WTC11 (cell line): Measurements from ENCODE around the gene WFDC12. TPM values are rescaled to one million over a fixed set of nuclear protein-coding genes. Genes with fewer than 3 reads are reported as not detected.

Experiments
- ATAC-seq: fragments of 200-7000 bp; cut with Tn5 transposase; 2 replicates; pipeline ENCODE4 v1.10.0; 2021; ENCODE audit warnings: mild to moderate bottlenecking, moderate library complexity
- CTCF ChIA-PET: fragments of 300-600 bp; sonication (Branson Sonifier 250); formaldehyde crosslinking; loops from one replicate; lab custom pipeline; 2021; ENCODE audit warnings: antibody characterized with exemption; lab: Charles Lee
- POLR2A ChIA-PET: fragments of 350-600 bp; sonication (Branson Sonifier 250); formaldehyde crosslinking; loops from one replicate; lab custom pipeline; 2021; ENCODE audit warnings: antibody characterized with exemption; lab: Charles Lee
- DNase-seq: peaks from one replicate; pipeline ENCODE4 v3.0.0; 2021; ENCODE audit warnings: low spot score
- H3K27ac Mint-ChIP-seq: 2 replicates; pipeline ENCODE4 v1.8.0; 2021; ENCODE audit warnings: mixed read lengths
- H3K27me3 Mint-ChIP-seq: 2 replicates; pipeline ENCODE4 v1.8.0; 2021; ENCODE audit warnings: low read depth, mild to moderate bottlenecking, moderate library complexity, mixed read lengths
- H3K36me3 Mint-ChIP-seq: 2 replicates; pipeline ENCODE4 v1.8.0; 2021; ENCODE audit warnings: mixed read lengths
- H3K4me1 Mint-ChIP-seq: 2 replicates; pipeline ENCODE4 v1.8.0; 2022; ENCODE audit warnings: mixed read lengths
- H3K4me3 Mint-ChIP-seq: 2 replicates; pipeline ENCODE4 v1.8.0; 2021; ENCODE audit warnings: mild to moderate bottlenecking, moderate library complexity, mixed read lengths
- H3K9me3 Mint-ChIP-seq: 2 replicates; pipeline ENCODE4 v1.8.0; 2021; ENCODE audit warnings: mixed read lengths
- ATF1 ChIP-seq: sonication (generic); formaldehyde crosslinking; IDR thresholded peaks from 2 replicates; pipeline ENCODE4 v1.8.1; 2023; ENCODE audit warnings: mild to moderate bottlenecking, moderate library complexity, missing genetic modification reagents
- ATF6 ChIP-seq: sonication (generic); formaldehyde crosslinking; IDR thresholded peaks from 2 replicates; pipeline ENCODE4 v1.8.1; 2023; ENCODE audit warnings: mild to moderate bottlenecking, missing genetic modification reagents
- CREB1 ChIP-seq: sonication (generic); formaldehyde crosslinking; IDR thresholded peaks from 2 replicates; pipeline ENCODE4 v1.8.0; 2023; ENCODE audit warnings: mild to moderate bottlenecking, missing genetic modification reagents
- ELF4 ChIP-seq: sonication (generic); formaldehyde crosslinking; IDR thresholded peaks from 2 replicates; pipeline ENCODE4 v1.8.1; 2022; ENCODE audit warnings: low read depth, mild to moderate bottlenecking, moderate library complexity, missing genetic modification reagents
- EMX1 ChIP-seq: fragments of 250-450 bp; sonication (Bioruptor Pico); IDR thresholded peaks from 2 replicates; pipeline ENCODE4 v1.8.0; 2021; ENCODE audit warnings: mild to moderate bottlenecking
- ESRRA ChIP-seq: sonication (generic); formaldehyde crosslinking; IDR thresholded peaks from 2 replicates; pipeline ENCODE4 v1.8.1; 2022; ENCODE audit warnings: mild to moderate bottlenecking, missing genetic modification reagents, borderline replicate concordance
- FOXP1 ChIP-seq: sonication (generic); formaldehyde crosslinking; IDR thresholded peaks from 2 replicates; pipeline ENCODE4 v1.8.0; 2022; ENCODE audit warnings: missing genetic modification reagents, mild to moderate bottlenecking, moderate library complexity, borderline replicate concordance
- GRHL2 ChIP-seq: fragments of 250-450 bp; sonication (Bioruptor Pico); IDR thresholded peaks from 2 replicates; pipeline ENCODE4 v1.8.0; 2022; ENCODE audit warnings: mild to moderate bottlenecking, moderate library complexity; ENCODE audit not compliant: insufficient replicate concordance, severe bottlenecking
- GTF2I ChIP-seq: fragments of 250-450 bp; sonication (Bioruptor Pico); conservative IDR thresholded peaks from 2 replicates; pipeline ENCODE4 v1.4.0; 2021; ENCODE audit warnings: mild to moderate bottlenecking
- IRF2 ChIP-seq: sonication (generic); formaldehyde crosslinking; IDR thresholded peaks from 2 replicates; pipeline ENCODE4 v1.8.0; 2022; ENCODE audit warnings: low read depth, missing genetic modification reagents, borderline replicate concordance
- KAT7 ChIP-seq: sonication (generic); formaldehyde crosslinking; IDR thresholded peaks from 2 replicates; pipeline ENCODE4 v1.8.1; 2023; ENCODE audit warnings: missing genetic modification reagents, mild to moderate bottlenecking, borderline replicate concordance
- MYBL2 ChIP-seq: sonication (generic); formaldehyde crosslinking; IDR thresholded peaks from 2 replicates; pipeline ENCODE4 v1.8.1; 2023; ENCODE audit warnings: mild to moderate bottlenecking, moderate library complexity, missing genetic modification reagents
- SMAD4 ChIP-seq: sonication (generic); formaldehyde crosslinking; IDR thresholded peaks from 2 replicates; pipeline ENCODE4 v1.8.0; 2022; ENCODE audit warnings: mild to moderate bottlenecking, missing genetic modification reagents
- SOX15 ChIP-seq: fragments of 250-450 bp; sonication (Bioruptor Pico); IDR thresholded peaks from 2 replicates; pipeline ENCODE4 v1.9.0; 2021; ENCODE audit warnings: mild to moderate bottlenecking
- TEAD4 ChIP-seq: sonication (generic); formaldehyde crosslinking; IDR thresholded peaks from 2 replicates; pipeline ENCODE4 v1.8.0; 2022; ENCODE audit warnings: mild to moderate bottlenecking, missing genetic modification reagents
- ZBTB21 ChIP-seq: sonication (generic); formaldehyde crosslinking; IDR thresholded peaks from 2 replicates; pipeline ENCODE4 v1.8.1; 2023; ENCODE audit warnings: mild to moderate bottlenecking, missing genetic modification reagents, borderline replicate concordance
- ZNF416 ChIP-seq: fragments of 250-450 bp; sonication (Bioruptor Pico); IDR thresholded peaks from 2 replicates; pipeline ENCODE4 v1.9.0; 2021; ENCODE audit warnings: mild to moderate bottlenecking, inconsistent platforms
- total RNA-seq: library from RNA; stranded (reverse); gene quantifications from 3 replicates; pipeline ENCODE4 v1.2.3, GENCODE V29; 2021
- TF ChIP-seq, protein P1 (sequence below): sonication (generic); formaldehyde crosslinking; IDR thresholded peaks from 2 replicates; pipeline ENCODE4 v1.8.1; 2022; ENCODE audit warnings: missing genetic modification reagents, borderline replicate concordance
- TF ChIP-seq, protein P2 (sequence below): sonication (generic); formaldehyde crosslinking; IDR thresholded peaks from 2 replicates; pipeline ENCODE4 v1.8.0; 2022; ENCODE audit warnings: mild to moderate bottlenecking, missing genetic modification reagents
- TF ChIP-seq, protein P3 (sequence below): sonication (generic); formaldehyde crosslinking; IDR thresholded peaks from 2 replicates; pipeline ENCODE4 v1.8.1; 2022; ENCODE audit warnings: mild to moderate bottlenecking, missing genetic modification reagents, moderate library complexity, borderline replicate concordance
- TF ChIP-seq, protein P4 (sequence below): sonication (generic); formaldehyde crosslinking; IDR thresholded peaks from 2 replicates; pipeline ENCODE4 v1.8.0; 2023; ENCODE audit warnings: mild to moderate bottlenecking, missing genetic modification reagents
- TF ChIP-seq, protein P5 (sequence below): sonication (generic); formaldehyde crosslinking; IDR thresholded peaks from 2 replicates; pipeline ENCODE4 v1.8.0; 2022; ENCODE audit warnings: mild to moderate bottlenecking, missing genetic modification reagents
- TF ChIP-seq, protein P6 (sequence below): sonication (generic); formaldehyde crosslinking; IDR thresholded peaks from 2 replicates; pipeline ENCODE4 v1.8.1; 2022; ENCODE audit warnings: low read depth, missing genetic modification reagents, borderline replicate concordance

Gene WFDC12
- total RNA-seq, 1 experiment from 2014 or later, result not detected

DNA sequence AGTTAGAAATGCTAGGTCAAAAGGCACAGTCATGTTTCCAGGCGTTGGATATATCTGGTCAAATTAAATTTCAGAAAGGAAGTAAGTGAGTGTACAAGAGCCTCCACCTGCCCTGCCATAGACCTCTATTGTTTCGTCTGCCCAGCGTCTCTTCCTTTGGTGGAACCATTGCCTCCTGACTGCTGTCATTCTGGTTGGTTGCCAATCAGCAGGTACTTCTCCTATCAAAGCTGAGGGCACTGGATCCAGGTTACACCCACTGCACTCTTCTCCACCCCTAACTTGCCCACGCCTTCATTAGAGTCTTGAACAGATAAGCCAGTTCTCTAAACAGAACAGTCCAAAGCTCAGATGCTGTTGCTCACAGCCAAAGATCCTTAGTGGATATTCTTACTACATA lies 6.7 kb downstream of the WFDC12 start (continued):
- TF ChIP-seq, protein P1, sequence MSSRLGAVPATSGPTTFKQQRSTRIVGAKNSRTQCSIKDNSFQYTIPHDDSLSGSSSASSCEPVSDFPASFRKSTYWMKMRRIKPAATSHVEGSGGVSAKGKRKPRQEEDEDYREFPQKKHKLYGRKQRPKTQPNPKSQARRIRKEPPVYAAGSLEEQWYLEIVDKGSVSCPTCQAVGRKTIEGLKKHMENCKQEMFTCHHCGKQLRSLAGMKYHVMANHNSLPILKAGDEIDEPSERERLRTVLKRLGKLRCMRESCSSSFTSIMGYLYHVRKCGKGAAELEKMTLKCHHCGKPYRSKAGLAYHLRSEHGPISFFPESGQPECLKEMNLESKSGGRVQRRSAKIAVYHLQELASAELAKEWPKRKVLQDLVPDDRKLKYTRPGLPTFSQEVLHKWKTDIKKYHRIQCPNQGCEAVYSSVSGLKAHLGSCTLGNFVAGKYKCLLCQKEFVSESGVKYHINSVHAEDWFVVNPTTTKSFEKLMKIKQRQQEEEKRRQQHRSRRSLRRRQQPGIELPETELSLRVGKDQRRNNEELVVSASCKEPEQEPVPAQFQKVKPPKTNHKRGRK (CRISPR knock-in tag), result no peak
- no peak for TF ChIP-seq ELF4
- TF ChIP-seq, protein P2, sequence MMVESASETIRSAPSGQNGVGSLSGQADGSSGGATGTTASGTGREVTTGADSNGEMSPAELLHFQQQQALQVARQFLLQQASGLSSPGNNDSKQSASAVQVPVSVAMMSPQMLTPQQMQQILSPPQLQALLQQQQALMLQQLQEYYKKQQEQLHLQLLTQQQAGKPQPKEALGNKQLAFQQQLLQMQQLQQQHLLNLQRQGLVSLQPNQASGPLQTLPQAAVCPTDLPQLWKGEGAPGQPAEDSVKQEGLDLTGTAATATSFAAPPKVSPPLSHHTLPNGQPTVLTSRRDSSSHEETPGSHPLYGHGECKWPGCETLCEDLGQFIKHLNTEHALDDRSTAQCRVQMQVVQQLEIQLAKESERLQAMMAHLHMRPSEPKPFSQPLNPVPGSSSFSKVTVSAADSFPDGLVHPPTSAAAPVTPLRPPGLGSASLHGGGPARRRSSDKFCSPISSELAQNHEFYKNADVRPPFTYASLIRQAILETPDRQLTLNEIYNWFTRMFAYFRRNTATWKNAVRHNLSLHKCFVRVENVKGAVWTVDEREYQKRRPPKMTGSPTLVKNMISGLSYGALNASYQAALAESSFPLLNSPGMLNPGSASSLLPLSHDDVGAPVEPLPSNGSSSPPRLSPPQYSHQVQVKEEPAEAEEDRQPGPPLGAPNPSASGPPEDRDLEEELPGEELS (CRISPR knock-in tag), result no peak
- TF ChIP-seq CREB1 (CRISPR knock-in tag), result no peak
- TF ChIP-seq EMX1 (CRISPR knock-in tag), result no peak
- no peak for TF ChIP-seq ZBTB21
- no peak for TF ChIP-seq ZNF416 (CRISPR knock-in tag)

DNA sequence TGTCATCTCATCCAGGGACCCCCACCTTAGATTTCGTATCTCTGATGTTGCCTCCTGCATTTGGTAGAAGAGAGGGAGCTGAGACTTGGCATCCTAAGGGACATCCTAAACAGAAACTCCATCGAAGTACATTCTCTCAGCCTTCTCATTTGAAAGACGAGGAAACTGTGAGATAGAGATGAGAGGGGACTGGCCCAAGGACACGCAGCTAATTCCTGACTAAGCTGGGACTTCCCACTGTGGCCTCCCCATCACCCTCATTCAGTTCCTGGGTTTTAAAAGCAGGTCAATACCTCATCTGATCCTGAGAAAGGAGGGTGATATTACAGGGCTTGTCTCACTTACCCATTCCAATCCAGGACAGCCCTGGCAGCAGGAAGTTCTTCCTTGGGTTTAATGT lies 8.4 kb downstream of the WFDC12 start:
- TF ChIP-seq, protein P3, sequence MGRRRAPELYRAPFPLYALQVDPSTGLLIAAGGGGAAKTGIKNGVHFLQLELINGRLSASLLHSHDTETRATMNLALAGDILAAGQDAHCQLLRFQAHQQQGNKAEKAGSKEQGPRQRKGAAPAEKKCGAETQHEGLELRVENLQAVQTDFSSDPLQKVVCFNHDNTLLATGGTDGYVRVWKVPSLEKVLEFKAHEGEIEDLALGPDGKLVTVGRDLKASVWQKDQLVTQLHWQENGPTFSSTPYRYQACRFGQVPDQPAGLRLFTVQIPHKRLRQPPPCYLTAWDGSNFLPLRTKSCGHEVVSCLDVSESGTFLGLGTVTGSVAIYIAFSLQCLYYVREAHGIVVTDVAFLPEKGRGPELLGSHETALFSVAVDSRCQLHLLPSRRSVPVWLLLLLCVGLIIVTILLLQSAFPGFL (CRISPR knock-in tag), result no peak
- no peak for TF ChIP-seq KAT7 (CRISPR knock-in tag)
- TF ChIP-seq, protein P4, sequence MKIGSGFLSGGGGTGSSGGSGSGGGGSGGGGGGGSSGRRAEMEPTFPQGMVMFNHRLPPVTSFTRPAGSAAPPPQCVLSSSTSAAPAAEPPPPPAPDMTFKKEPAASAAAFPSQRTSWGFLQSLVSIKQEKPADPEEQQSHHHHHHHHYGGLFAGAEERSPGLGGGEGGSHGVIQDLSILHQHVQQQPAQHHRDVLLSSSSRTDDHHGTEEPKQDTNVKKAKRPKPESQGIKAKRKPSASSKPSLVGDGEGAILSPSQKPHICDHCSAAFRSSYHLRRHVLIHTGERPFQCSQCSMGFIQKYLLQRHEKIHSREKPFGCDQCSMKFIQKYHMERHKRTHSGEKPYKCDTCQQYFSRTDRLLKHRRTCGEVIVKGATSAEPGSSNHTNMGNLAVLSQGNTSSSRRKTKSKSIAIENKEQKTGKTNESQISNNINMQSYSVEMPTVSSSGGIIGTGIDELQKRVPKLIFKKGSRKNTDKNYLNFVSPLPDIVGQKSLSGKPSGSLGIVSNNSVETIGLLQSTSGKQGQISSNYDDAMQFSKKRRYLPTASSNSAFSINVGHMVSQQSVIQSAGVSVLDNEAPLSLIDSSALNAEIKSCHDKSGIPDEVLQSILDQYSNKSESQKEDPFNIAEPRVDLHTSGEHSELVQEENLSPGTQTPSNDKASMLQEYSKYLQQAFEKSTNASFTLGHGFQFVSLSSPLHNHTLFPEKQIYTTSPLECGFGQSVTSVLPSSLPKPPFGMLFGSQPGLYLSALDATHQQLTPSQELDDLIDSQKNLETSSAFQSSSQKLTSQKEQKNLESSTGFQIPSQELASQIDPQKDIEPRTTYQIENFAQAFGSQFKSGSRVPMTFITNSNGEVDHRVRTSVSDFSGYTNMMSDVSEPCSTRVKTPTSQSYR (CRISPR knock-in tag), result no peak
- no peak for TF ChIP-seq GTF2I
- no peak for TF ChIP-seq IRF2
- TF ChIP-seq FOXP1 (CRISPR knock-in tag), result no peak
- TF ChIP-seq MYBL2 (CRISPR knock-in tag), result no peak
- TF ChIP-seq SMAD4 (CRISPR knock-in tag), result no peak
- no peak for TF ChIP-seq ESRRA (CRISPR knock-in tag)
- TF ChIP-seq SOX15 (CRISPR knock-in tag), result no peak
- Mint-ChIP-seq H3K27me3 (peaks cover 9% of the 10 kb centered on the region; the same call in 1 of the 2 replicates), H3K9me3 (no peaks in the 10 kb centered on the region), H3K27ac (no peak overlapping the region), H3K4me1 (peaks cover 8% of the 10 kb centered on the region; the same call in 1 of the 2 replicates), H3K36me3 (no peaks in the 10 kb centered on the region), H3K4me3 (no peak overlapping the region)
- CTCF ChIA-PET, result interaction anchor here (0.6 to 7.9 kb wide), 7 partner anchors 18 to 231 kb away, joined by 3 to 165 read pairs (median 7); partner anchors contain the start of gene KCNS1
- DNase-seq, result no peak
- POLR2A ChIA-PET, result no interaction called here
- ATAC-seq, result no peak

- POLR2A ChIA-PET, result no interaction called here
- CTCF ChIA-PET, result interaction anchor here (0.6 to 7.9 kb wide), 10 partner anchors 18 to 230 kb away, joined by 3 to 165 read pairs (median 6); partner anchors contain the start of gene KCNS1
- Mint-ChIP-seq H3K36me3 (no peaks in the 10 kb centered on the region), H3K4me1 (peaks cover 8% of the 10 kb centered on the region; the same call in 1 of the 2 replicates), H3K9me3 (no peaks in the 10 kb centered on the region), H3K4me3 (no peak overlapping the region), H3K27me3 (peaks cover 6% of the 10 kb centered on the region; the same call in 1 of the 2 replicates), H3K27ac (no peak overlapping the region)
- DNase-seq, result no peak
- ATAC-seq, result no peak
- no peak for TF ChIP-seq GRHL2
- TF ChIP-seq, protein P5, sequence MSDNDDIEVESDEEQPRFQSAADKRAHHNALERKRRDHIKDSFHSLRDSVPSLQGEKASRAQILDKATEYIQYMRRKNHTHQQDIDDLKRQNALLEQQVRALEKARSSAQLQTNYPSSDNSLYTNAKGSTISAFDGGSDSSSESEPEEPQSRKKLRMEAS (CRISPR knock-in tag), result no peak
- TF ChIP-seq EMX1 (CRISPR knock-in tag), result no peak
- TF ChIP-seq TEAD4 (CRISPR knock-in tag), result no peak
- TF ChIP-seq ELF4, result no peak
- TF ChIP-seq, protein P6, sequence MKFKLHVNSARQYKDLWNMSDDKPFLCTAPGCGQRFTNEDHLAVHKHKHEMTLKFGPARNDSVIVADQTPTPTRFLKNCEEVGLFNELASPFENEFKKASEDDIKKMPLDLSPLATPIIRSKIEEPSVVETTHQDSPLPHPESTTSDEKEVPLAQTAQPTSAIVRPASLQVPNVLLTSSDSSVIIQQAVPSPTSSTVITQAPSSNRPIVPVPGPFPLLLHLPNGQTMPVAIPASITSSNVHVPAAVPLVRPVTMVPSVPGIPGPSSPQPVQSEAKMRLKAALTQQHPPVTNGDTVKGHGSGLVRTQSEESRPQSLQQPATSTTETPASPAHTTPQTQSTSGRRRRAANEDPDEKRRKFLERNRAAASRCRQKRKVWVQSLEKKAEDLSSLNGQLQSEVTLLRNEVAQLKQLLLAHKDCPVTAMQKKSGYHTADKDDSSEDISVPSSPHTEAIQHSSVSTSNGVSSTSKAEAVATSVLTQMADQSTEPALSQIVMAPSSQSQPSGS, result no peak
- TF ChIP-seq ATF1 (CRISPR knock-in tag), result no peak
- no peak for TF ChIP-seq ATF6 (CRISPR knock-in tag)
Observed at GRCh38 chr20:45115386-45115774, 8.9 kb downstream of the WFDC12 start.
